CD14-positive monocyte (primary cell): ENCODE measurements around the gene CTAGE8. TPM values are rescaled to one million over a fixed set of nuclear protein-coding genes. Genes with fewer than 3 reads are reported as not detected.
"Not testable (repeated sequence)": the region's sequence is repeated elsewhere in the genome, so short reads cannot be mapped to it uniquely, and the experiment has no call there.

Source experiments
- DNase-seq, 3 donors: peaks; one replicate each; pipeline ENCODE4 v3.0.0-alpha.2; 2011 to 2022
- H2AFZ ChIP-seq: 2 replicates; pipeline ENCODE4 v1.6.0; 2012; ENCODE audit warnings: mild to moderate bottlenecking, low read depth, low read length, inconsistent platforms; ENCODE audit not compliant: insufficient read depth, poor library complexity, severe bottlenecking
- H3K27ac ChIP-seq, 2 donors: 1 replicate in 1 of 2; 2 replicates in 1 of 2; pipeline ENCODE4 v1.5.1; 2012 to 2013; ENCODE audit warnings: low read length in 2 of 2, control low read depth in 1 of 2, inconsistent platforms in 1 of 2, low read depth in 1 of 2, mild to moderate bottlenecking in 1 of 2
- H3K27me3 ChIP-seq, 2 donors: one replicate each; pipeline versions ENCODE4 v1.6.0 to v1.6.1; 2011 to 2013; ENCODE audit warnings: low read length in 2 of 2; ENCODE audit not compliant: control insufficient read depth in 2 of 2, insufficient read depth in 2 of 2
- H3K36me3 ChIP-seq, 2 donors: replicated peaks in 1 of 2; 1 replicate in 1 of 2; 2 replicates in 1 of 2; pipeline versions ENCODE4 v1.5.1 to v1.6.1; 2012 to 2013; ENCODE audit warnings: low read length in 2 of 2, control low read depth in 1 of 2, inconsistent platforms in 1 of 2, mild to moderate bottlenecking in 1 of 2; ENCODE audit not compliant: insufficient read depth in 2 of 2, control insufficient read depth in 1 of 2
- H3K4me1 ChIP-seq, 2 donors: 1 replicate in 1 of 2; 2 replicates in 1 of 2; pipeline versions ENCODE4 v1.5.1 to v1.6.1; 2012 to 2013; ENCODE audit warnings: low read length in 2 of 2, control low read depth in 1 of 2, inconsistent platforms in 1 of 2, mild to moderate bottlenecking in 1 of 2, moderate library complexity in 1 of 2; ENCODE audit not compliant: insufficient read depth in 2 of 2, control insufficient read depth in 1 of 2
- H3K4me2 ChIP-seq: replicated peaks from 2 replicates; pipeline ENCODE3; 2012; ENCODE audit warnings: low read length, moderate library complexity, mild to moderate bottlenecking; ENCODE audit not compliant: poor library complexity, severe bottlenecking; ENCODE audit errors: extremely low read depth
- H3K4me3 ChIP-seq, 3 experiments: fragments of 200-600 bp in 1 of 3; sonication (generic) in 1 of 3; replicated peaks in 1 of 3; 1 replicate in 2 of 3; 2 replicates in 1 of 3; pipeline ENCODE4 v1.5.1; 2011 to 2013; ENCODE audit warnings: low read length in 3 of 3, mild to moderate bottlenecking in 3 of 3, control low read depth in 2 of 3, low read depth in 2 of 3, inconsistent platforms in 1 of 3, moderate library complexity in 1 of 3
- H3K79me2 ChIP-seq: 2 replicates; pipeline ENCODE4 v1.6.0; 2012; ENCODE audit warnings: mild to moderate bottlenecking, control low read depth, inconsistent platforms, low read length, moderate library complexity; ENCODE audit not compliant: insufficient read depth
- H3K9ac ChIP-seq: 2 replicates; pipeline ENCODE4 v1.6.0; 2017; ENCODE audit warnings: low read length, mild to moderate bottlenecking; ENCODE audit not compliant: insufficient read depth, poor library complexity, severe bottlenecking
- H3K9me3 ChIP-seq, 2 donors: replicated peaks in 1 of 2; 1 replicate in 1 of 2; 2 replicates in 1 of 2; pipeline versions ENCODE4 v1.5.1 to v1.6.1; 2012 to 2013; ENCODE audit warnings: low read length in 2 of 2, control low read depth in 1 of 2; ENCODE audit not compliant: control insufficient read depth in 1 of 2, insufficient read depth in 1 of 2
- H4K20me1 ChIP-seq: 2 replicates; pipeline ENCODE4 v1.6.0; 2012; ENCODE audit warnings: mild to moderate bottlenecking, low read length, control low read depth, moderate library complexity; ENCODE audit not compliant: insufficient read depth
- H3K27ac Mint-ChIP-seq, 7 donors: one replicate each; pipeline ENCODE4 v1.8.0; 2020; ENCODE audit warnings: mild to moderate bottlenecking in 7 of 7, mixed read lengths in 7 of 7, moderate library complexity in 6 of 7, inconsistent platforms in 2 of 7
- H3K27me3 Mint-ChIP-seq, 3 donors: one replicate each; pipeline ENCODE4 v1.8.0; 2021 to 2022; ENCODE audit warnings: low read depth in 3 of 3, mild to moderate bottlenecking in 3 of 3, mixed read lengths in 3 of 3, moderate library complexity in 3 of 3, inconsistent platforms in 1 of 3
- H3K36me3 Mint-ChIP-seq, 2 donors: one replicate each; pipeline ENCODE4 v1.8.0; 2020; ENCODE audit warnings: mixed read lengths in 2 of 2, inconsistent platforms in 1 of 2, mild to moderate bottlenecking in 1 of 2
- H3K4me1 Mint-ChIP-seq: one replicate; pipeline ENCODE4 v1.8.0; 2020; ENCODE audit warnings: mild to moderate bottlenecking, mixed read lengths
- H3K4me3 Mint-ChIP-seq, 2 donors: one replicate each; pipeline ENCODE4 v1.8.0; 2020; ENCODE audit warnings: mild to moderate bottlenecking in 2 of 2, mixed read lengths in 2 of 2, moderate library complexity in 1 of 2
- H3K9me3 Mint-ChIP-seq, 7 donors: one replicate each; pipeline ENCODE4 v1.8.0; 2020 to 2022; ENCODE audit warnings: mixed read lengths in 7 of 7, mild to moderate bottlenecking in 6 of 7, moderate library complexity in 6 of 7, inconsistent platforms in 2 of 7
- WGBS: methylation state at CpG from one replicate; pipeline ENCODE4 v1.1.5; 2013; ENCODE audit warnings: missing lambda C conversion rate; ENCODE audit not compliant: insufficient coverage; 5-methylcytosine and 5-hydroxymethylcytosine counted together
- intact Hi-C, 2 donors: fragments of 100-400 bp; cut with micrococcal nuclease; formaldehyde crosslinking; loops; one replicate each; pipeline versions ENCODE4 v1.15.0 to v1.15.1; 2023
- polyA plus RNA-seq, 3 donors: library from polyadenylated mRNA; depleted of rRNA in 1 of 3; unstranded in 2 of 3; stranded (reverse) in 1 of 3; fragments of 300-500 nt in 2 of 3; fragments of >200 nt in 1 of 3; fragmentation: Illumina TruSeq in 2 of 3; gene quantifications; 1 replicate in 2 of 3; 2 replicates in 1 of 3; pipeline ENCODE4 v1.2.3, GENCODE V29; 2012 to 2021

The CTAGE8 gene
- polyA plus RNA-seq, 3 donors, result not detected

GRCh38 chr7:144283716-144284115 lies 14.6 kb upstream of the CTAGE8 start:
- H3K27ac Mint-ChIP-seq, result not testable (repeated sequence)

GRCh38 chr7:144282490-144282889 lies 13.4 kb upstream of the CTAGE8 start:
- H4K20me1 ChIP-seq, H3K27me3 Mint-ChIP-seq, H3K4me3 ChIP-seq, H3K4me1 ChIP-seq, H3K4me2 ChIP-seq, H3K9ac ChIP-seq, H3K27ac ChIP-seq, H3K9me3 Mint-ChIP-seq, H3K27me3 ChIP-seq, H3K79me2 ChIP-seq, H3K36me3 ChIP-seq, H3K4me1 Mint-ChIP-seq, H3K9me3 ChIP-seq, H2AFZ ChIP-seq, intact Hi-C loops, H3K4me3 Mint-ChIP-seq, H3K27ac Mint-ChIP-seq, H3K36me3 Mint-ChIP-seq, DNase-seq: not testable (repeated sequence)
- WGBS, result no CpG with 5 or more reads among the region's 4 CpGs

More at GRCh38 chr7:144283716-144284115, 14.6 kb upstream of the CTAGE8 start:
- H4K20me1 ChIP-seq, H2AFZ ChIP-seq, DNase-seq, H3K27me3 Mint-ChIP-seq, H3K36me3 ChIP-seq, H3K4me1 ChIP-seq, H3K27ac ChIP-seq, H3K36me3 Mint-ChIP-seq, H3K9me3 ChIP-seq, H3K27me3 ChIP-seq, H3K79me2 ChIP-seq, H3K4me3 ChIP-seq, H3K4me1 Mint-ChIP-seq, intact Hi-C loops, H3K4me3 Mint-ChIP-seq, H3K9me3 Mint-ChIP-seq, H3K9ac ChIP-seq, H3K4me2 ChIP-seq: not testable (repeated sequence)
- no CpG with 5 or more reads among the region's 6 CpGs for WGBS

- H3K27me3 ChIP-seq, H3K27ac ChIP-seq, H4K20me1 ChIP-seq, H2AFZ ChIP-seq, H3K4me2 ChIP-seq, H3K9me3 Mint-ChIP-seq, H3K4me1 ChIP-seq, H3K4me3 ChIP-seq, H3K9me3 ChIP-seq, intact Hi-C loops, DNase-seq, H3K4me3 Mint-ChIP-seq, H3K36me3 ChIP-seq, H3K27ac Mint-ChIP-seq, H3K4me1 Mint-ChIP-seq, H3K79me2 ChIP-seq, H3K27me3 Mint-ChIP-seq, H3K36me3 Mint-ChIP-seq, H3K9ac ChIP-seq: not testable (repeated sequence)
- WGBS, result no CpG with 5 or more reads among the region's 8 CpGs
Measured at GRCh38 chr7:144281981-144282380, 12.9 kb upstream of the CTAGE8 start.

GRCh38 chr7:144280010-144280409 lies 10.9 kb upstream of the CTAGE8 start:
- not testable (repeated sequence) for H2AFZ ChIP-seq, DNase-seq
- 90% methylated on average over 2 of the region's 6 CpGs for WGBS

More at GRCh38 chr7:144280010-144280409, 10.9 kb upstream of the CTAGE8 start:
- H3K4me3 ChIP-seq, intact Hi-C loops, H3K36me3 ChIP-seq, H3K79me2 ChIP-seq, H3K27ac Mint-ChIP-seq, H3K9me3 ChIP-seq, H4K20me1 ChIP-seq, H3K9me3 Mint-ChIP-seq, H3K27ac ChIP-seq, H3K36me3 Mint-ChIP-seq, H3K4me2 ChIP-seq, H3K27me3 Mint-ChIP-seq, H3K4me3 Mint-ChIP-seq, H3K4me1 ChIP-seq, H3K4me1 Mint-ChIP-seq, H3K27me3 ChIP-seq, H3K9ac ChIP-seq: not testable (repeated sequence)
